NCI-H82 (cell line): ENCODE data around the gene HAUS3.

Source experiments
- DNase-seq: peaks from one replicate; lab custom pipeline; 2025; lab: John Stamatoyannopoulos, UW

Gene HAUS3

GRCh38 chr4:2263926-2264321 is 22.0 kb upstream of the HAUS3 start:
- no peak for DNase-seq

- no peak for DNase-seq
Measured at GRCh38 chr4:2262944-2263250, 21.0 kb upstream of the HAUS3 start.

- DNase-seq: peak; percentile 99
Measured at GRCh38 chr4:2262145-2262943, 20.4 kb upstream of the HAUS3 start.

- DNase-seq: no peak
Measured at GRCh38 chr4:2261853-2262144, 19.9 kb upstream of the HAUS3 start, which contains the start of gene MXD4. MXD4 (minus strand) TSS chr4:2262109; CDS start chr4:2261980, 129 bp downstream.

GRCh38 chr4:2261110-2261852 is 19.4 kb upstream of the HAUS3 start:
- peak; percentile 30 for DNase-seq

- no peak for DNase-seq
Measured at GRCh38 chr4:2260344-2261109, 18.6 kb upstream of the HAUS3 start.

GRCh38 chr4:2259541-2260343 is 17.8 kb upstream of the HAUS3 start:
- DNase-seq: no peak

DNA sequence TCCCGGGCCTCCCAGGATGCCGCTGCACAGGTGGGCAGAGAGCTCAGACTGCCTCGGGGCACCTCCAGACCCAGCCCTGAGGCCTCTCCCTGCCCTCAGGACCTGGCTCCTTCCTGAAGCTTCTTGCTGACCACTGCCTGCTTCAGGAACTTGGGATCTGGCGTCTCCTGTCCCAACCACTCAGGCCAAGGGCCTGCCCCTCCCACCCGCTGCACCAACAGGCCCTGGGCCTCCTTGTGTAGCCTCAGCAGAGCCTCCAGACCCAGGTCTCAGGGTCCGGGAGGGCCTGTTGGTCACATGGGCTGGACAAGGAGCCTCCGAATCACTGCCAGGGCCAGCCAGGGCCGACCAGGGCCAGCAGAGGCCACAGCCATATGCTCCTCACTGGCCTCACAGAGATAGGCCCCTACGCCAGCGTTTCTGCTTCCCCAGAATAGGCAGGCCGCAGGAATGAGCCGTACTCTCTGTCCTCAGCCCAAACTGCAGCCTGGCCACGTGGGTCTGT is 17.2 kb upstream of the HAUS3 start:
- DNase-seq: no peak

DNA sequence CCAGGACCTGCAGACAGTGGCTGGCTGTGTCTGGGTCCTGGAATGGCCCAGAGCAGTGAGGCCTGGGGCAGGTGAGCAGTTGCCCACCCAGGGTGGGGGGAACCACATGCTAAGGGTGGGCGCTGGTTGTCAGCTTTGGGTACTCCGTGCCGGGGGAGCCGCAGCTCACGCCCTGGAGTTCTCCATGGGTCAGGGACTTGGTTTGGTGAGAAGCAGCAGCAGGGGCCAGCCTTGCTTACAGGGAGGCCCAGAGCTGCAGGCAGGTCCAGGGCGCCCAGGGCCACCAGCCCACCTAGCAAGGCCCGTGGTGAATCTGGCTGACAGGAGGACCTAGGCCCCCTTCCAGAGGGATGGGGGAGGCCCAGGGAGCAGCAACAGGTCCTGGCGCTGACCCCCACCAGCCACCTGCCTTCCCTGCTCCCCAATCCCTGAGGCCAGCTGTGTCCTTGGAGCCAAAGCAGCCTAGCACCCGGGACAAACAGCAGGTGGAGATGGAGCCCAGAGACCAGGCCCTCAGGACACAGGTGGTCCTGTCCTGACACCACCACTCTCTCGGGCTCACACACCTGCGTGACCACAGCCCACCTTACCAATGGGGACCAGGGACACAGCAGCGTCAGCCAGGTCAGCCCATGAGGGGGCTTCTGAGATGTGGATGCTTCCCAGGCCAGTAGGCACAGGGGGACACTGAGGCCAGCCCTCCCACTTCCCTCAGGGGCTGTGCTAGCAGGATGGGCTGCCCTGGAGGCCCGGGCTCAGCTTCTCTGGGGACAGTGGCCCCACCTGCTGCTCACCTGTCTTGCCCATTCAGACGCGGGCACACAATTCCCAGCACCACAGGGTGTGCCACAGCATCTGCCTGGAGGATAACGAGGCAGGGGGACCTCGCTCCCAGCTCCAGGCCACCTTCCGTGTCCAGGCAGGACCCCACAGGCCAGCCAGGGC is 16.4 kb upstream of the HAUS3 start:
- no peak for DNase-seq

- no peak for DNase-seq
Measured at GRCh38 chr4:2257361-2258081, 15.6 kb upstream of the HAUS3 start.

DNA sequence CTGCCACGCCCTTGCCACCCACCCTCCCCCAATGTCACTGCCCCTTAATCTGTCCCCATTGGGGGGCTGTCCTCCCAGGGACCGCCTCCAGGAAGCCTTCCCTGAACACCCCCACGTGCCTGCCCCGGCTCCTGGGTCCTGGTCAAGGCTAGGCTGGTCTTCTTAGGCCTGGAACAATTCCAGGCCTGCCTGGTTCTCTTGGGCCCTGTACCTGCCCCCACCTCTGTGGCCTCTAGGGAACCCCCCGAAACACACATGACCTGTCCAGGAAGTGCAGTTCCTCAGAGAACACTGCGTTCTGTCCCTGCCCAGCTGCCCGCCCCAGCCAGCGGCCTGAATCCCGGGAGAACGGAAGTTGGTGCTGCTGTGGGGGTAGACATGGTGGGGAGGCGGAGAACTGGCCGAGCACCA is 14.9 kb upstream of the HAUS3 start:
- no peak for DNase-seq

GRCh38 chr4:2256156-2256731 is 14.3 kb upstream of the HAUS3 start:
- DNase-seq: no peak

DNA sequence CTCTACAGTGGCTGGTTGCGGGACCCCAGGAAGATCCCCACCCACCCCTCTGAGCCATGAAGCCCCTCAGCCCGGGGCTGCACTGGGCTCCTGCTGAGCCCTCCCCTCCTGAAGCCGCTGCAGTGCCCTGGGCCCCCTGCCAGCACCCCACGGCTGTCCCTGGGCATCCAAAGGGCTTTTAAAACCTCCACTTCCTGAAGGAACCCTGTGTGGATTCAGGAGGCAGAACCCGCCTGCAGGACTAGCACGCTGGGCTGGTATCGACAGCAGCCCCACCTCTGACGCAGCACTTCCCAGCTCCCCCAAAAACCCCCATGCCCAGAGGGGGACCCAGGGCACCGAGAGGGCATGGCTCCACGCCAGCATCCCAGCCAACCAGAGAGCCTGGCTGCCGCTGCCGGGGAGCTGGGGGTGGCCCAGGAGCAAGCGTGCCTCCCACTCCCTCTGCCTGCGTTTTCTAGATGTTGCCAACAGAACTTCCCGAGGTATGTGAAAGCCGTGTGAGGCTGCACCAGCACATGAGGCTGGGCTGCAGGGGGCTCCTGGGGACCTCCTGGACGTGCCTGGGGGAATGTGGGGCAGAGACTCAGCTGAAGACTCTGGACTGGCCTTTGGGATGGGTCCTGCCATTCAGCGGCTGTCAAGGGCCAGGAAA is 13.7 kb upstream of the HAUS3 start:
- DNase-seq: no peak

GRCh38 chr4:2254665-2255500 is 13.0 kb upstream of the HAUS3 start:
- no peak for DNase-seq

GRCh38 chr4:2253160-2254084 is 11.5 kb upstream of the HAUS3 start:
- no peak for DNase-seq

DNA sequence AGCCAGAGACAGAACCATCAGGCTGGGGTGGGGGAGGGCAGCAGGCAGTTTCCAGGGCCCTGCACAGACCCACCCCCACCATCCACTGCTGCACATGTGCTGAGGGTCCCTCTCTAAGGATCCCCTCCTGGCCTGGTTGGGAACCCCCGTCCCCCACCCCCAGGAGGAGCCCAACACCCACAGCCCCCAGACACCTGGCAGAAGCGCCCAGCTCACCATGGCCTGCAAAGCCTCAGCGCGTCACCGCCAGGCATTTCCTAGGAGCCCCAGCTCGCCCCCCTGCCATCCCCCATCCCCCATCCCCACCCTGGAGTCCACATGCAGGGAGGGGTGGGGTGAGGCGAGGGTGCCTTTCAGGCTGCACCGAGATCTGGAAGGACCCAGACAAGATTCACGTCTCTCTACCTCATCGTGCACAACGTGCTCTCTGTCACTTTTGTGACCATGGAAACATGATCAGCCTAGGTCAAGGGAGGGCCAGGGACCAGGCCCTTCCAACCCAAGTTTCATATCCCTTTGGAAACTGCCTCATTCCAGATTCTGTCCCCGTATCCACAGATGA is 10.7 kb upstream of the HAUS3 start:
- no peak for DNase-seq
